Endothelial cell of umbilical vein (primary cell): Measurements from ENCODE around the gene SUSD2.

Experiments
- POLR2A ChIP-seq: IDR thresholded peaks from 2 replicates; pipeline ENCODE4 v1.6.1; 2012; ENCODE audit warnings: low read depth, mild to moderate bottlenecking, control low read depth, low read length
- POLR2AphosphoS5 ChIP-seq: IDR thresholded peaks from 2 replicates; pipeline ENCODE4 v1.6.1; 2012; ENCODE audit warnings: low read depth, mild to moderate bottlenecking, control low read depth, low read length, moderate library complexity; ENCODE audit not compliant: insufficient read depth
- TF ChIP-seq, protein P1 (sequence below), 2 donors: IDR thresholded peaks; 1 replicate in 1 of 2; 2 replicates in 1 of 2; pipeline ENCODE4 v1.5.1; 2011; ENCODE audit warnings: low read length in 2 of 2, mild to moderate bottlenecking in 2 of 2, moderate library complexity in 2 of 2, control low read depth in 1 of 2, inconsistent platforms in 1 of 2, low read depth in 1 of 2; ENCODE audit not compliant: insufficient read depth in 1 of 2; ENCODE audit errors: extremely low read depth in 1 of 2

DNA sequence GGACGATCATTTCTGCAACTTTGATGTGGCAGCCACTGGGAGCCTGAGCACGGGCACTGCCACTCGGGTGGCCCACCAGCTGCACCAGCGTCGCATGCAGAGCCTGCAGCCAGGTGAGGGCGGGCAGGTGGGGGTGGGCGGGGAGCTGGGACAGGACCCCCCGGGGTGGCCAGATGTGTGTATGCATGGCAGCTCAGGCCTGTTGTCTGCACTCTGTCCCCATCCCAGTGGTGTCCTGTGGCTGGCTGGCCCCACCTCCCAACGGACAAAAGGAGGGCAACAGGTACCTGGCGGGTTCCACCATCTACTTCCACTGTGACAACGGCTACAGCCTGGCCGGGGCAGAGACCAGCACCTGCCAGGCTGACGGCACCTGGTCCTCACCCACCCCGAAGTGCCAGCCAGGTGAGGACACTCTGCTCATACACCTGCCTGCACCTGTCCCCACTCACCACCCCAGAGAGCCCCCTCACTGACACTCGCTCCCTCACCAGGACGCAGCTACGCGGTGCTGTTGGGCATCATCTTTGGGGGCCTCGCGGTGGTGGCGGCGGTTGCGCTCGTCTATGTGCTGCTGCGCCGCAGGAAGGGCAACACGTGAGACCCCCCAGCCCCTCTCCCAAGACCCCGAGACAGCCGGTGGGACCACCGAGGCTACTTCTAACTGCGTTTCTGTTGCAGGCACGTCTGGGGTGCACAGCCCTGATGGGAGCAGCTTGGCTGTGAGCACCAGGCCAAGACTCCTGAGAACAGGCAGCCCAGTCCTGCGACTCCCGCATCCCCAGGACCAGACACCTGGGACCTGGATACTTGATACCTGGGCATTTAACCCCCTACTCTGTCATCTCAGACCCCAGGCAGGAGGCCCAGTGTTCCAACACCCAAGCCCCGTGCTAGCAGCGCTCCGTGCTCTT lies 6.7 kb downstream of the SUSD2 start:
- TF ChIP-seq POLR2A: no peak
- no peak for TF ChIP-seq POLR2AphosphoS5
- TF ChIP-seq, protein P1, sequence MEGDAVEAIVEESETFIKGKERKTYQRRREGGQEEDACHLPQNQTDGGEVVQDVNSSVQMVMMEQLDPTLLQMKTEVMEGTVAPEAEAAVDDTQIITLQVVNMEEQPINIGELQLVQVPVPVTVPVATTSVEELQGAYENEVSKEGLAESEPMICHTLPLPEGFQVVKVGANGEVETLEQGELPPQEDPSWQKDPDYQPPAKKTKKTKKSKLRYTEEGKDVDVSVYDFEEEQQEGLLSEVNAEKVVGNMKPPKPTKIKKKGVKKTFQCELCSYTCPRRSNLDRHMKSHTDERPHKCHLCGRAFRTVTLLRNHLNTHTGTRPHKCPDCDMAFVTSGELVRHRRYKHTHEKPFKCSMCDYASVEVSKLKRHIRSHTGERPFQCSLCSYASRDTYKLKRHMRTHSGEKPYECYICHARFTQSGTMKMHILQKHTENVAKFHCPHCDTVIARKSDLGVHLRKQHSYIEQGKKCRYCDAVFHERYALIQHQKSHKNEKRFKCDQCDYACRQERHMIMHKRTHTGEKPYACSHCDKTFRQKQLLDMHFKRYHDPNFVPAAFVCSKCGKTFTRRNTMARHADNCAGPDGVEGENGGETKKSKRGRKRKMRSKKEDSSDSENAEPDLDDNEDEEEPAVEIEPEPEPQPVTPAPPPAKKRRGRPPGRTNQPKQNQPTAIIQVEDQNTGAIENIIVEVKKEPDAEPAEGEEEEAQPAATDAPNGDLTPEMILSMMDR (IDR thresholded peaks at IDR 0.05; ENCODE audit: extremely low read depth in 1 of 2, insufficient read depth in 1 of 2, low read depth in 1 of 2, low read length in 2 of 2): no peak
